Inflammatory macrophage treated with lipopolysaccharide for 4 hours (primary cell): ENCODE measurements around the gene ESYT2.
A peak's percentile ranks its signal among the peaks of the same experiment; 100 is the strongest.

Experiments used
- DNase-seq: peaks from one replicate; pipeline ENCODE4 v3.0.0-alpha.2; 2020

Gene ESYT2

GRCh38 chr7:158760445-158760764, 68.9 kb downstream of the ESYT2 start:
- no peak for DNase-seq

DNA sequence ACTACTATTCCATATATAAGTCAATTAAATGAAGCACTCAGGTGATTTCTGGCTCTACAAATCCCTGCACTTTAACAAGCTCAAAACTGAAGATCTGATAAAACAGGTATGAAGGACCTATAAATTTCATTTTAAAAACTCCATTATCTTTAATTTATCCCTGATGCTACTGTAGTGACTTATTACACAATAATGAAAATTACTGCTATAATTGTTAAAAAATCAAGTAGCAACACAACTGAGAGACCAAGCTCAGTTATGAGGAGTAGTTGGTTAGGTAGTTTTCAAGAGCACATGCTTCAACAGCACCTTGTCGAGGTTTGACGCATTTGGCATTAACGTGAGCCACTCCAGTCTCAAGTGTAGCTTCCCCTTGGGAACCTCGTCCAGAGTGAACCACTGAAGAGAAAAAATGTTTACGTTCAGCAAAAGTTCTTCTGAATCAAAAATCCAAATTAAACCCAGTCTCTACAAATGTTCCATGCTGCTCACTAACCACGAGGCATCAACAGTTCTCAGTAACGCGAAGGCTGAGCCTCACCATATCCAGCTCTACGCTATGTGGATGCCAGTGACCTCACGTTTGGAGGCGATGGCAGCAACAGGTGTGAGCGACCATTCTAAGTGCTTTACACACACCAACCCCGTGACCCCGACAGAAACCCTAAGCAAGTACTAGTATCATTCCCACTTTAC, 69.4 kb downstream of the ESYT2 start:
- DNase-seq, result no peak

GRCh38 chr7:158759245-158759614, 70.1 kb downstream of the ESYT2 start:
- no peak for DNase-seq

- DNase-seq, result no peak
Measured at GRCh38 chr7:158758586-158759244, 70.6 kb downstream of the ESYT2 start.

DNA sequence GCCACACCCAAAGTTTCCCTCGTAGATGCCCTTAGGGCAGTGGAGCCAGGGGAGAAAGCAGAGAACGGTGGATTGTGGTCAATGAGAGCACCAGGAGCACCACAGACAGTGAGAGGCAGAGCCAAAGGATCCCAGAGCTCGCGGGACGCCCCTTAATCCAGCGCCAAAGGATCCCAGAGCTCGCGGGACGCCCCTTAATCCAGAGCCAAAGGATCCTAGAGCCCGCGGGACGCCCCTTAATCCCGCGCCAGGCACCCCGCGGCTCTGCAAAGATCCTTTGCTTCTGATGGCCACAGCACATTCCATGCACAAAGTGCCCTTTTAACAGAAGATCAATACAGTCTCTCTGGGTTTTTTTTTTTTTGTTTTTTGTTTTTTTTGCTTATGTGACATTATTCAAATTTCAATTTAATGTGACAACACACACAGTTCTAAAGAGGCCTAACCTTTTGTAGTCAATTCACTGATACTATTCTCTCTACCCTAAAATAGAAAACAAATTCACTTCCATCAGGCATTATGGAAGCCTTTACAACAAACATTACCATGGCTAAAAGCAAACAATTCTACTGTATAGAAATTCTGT, 71.8 kb downstream of the ESYT2 start:
- DNase-seq, result no peak

DNA sequence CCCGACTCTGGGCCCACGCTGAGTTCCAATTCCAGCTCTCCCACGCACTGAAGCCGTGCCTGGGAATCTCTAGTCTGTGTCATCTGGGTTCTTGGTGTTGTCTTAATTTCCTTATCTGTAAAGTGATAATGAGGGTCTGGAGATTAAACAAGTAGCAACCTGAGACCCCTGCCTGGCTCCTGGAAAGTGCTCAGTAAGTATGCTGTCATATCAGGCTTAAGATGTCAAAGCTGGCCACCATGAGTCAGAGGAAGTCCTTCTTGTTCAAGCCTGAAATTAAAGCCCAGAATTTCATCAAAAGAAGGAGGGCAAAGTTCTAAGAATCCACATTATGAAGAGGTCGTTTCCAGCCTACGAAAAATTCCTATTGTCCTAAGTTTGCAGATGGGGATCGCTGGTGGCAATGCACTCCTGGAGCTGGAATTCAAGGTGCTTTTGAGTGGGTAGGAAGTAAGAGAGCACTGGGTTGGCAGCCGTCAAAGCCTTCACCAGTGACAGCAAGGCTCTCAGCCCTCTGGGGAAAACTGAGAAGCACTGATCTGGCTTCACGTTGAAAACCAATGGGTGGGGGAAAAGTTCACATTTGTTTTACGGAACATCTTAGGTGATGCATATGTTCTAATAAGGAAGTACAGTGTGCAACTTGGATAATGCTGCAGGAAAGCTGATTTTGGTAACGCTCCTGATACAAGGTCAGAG, 74.4 kb downstream of the ESYT2 start:
- DNase-seq, result no peak

DNA sequence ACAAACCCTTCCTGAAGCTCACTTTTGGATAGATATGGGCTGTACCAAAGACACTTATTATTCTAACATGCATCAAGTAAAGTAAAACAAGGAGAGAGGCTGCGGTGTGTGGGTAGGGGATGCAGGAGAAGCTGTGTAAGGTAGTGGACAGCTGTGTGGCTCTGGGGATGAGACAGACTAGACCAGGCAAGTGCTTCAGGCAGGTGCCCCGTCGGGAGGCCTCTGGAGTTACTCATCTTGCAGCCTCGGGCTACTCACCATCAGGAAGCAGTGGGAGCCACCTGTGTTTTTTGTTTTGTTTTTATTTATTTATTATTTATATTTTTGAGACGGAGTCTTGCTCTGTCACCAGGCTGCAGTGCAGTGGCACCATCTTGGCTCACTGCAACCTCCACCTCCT, 75.4 kb downstream of the ESYT2 start:
- DNase-seq, result no peak

- no peak for DNase-seq
Measured at GRCh38 chr7:158751751-158752150, 77.6 kb downstream of the ESYT2 start.

DNA sequence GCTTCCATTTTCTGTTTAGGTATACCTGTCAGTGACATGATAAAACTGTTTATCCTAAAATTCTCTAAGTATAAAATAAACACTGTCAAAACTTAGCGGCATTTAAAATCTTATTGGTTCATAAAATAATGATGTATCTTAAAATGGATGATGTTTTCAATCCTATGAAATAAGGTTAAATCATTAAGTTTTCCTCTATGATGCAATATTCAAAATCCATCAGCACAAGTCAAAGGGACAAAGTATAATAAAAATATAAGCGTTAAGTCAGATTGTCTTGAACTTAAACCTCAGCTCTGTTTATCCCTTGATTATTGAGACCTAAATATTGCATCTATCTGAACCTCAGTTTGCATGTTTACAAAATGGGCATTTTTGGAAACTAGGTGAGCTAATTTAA, 78.1 kb downstream of the ESYT2 start:
- no peak for DNase-seq

DNA sequence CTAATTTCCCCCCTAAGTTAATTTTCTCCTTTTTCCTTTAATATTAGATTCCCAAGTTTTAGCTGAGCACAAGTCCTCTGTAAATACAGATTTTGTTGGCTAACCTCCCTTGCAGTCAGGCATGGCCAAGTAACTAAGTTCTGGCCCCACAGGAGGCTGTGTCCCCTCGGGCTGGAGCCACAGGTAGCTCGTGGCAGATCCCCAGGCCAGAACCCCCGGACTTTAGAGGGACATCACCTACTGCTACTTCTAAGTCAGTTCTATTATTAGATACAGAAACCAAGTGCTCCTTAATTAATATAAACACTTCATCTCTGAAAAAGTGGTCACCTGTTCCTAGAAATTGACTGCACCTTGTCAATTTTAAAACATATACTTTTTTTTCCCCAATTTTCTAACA, 78.6 kb downstream of the ESYT2 start:
- DNase-seq, result no peak

DNA sequence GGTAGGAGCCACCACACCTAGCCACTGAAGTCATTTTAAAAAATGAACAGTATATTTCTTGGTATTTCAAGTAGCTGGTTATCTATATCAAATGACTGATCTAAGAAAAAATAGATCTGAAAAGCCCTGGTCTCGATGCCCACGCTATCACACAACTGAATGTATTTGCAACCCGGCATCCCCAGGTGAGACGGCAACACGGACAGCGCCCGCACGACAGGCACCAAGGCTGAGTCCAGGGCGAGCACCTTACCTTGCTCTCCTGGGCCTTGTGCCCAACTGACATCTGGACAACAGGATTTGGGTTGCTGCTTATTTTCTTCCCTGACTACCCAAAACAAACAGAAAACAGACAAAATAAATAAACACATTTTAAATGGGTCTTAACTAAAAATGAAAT, 79.9 kb downstream of the ESYT2 start:
- DNase-seq, result no peak

GRCh38 chr7:158748335-158748734, 81.0 kb downstream of the ESYT2 start:
- DNase-seq, result no peak

GRCh38 chr7:158747408-158747807, 81.9 kb downstream of the ESYT2 start:
- no peak for DNase-seq

DNA sequence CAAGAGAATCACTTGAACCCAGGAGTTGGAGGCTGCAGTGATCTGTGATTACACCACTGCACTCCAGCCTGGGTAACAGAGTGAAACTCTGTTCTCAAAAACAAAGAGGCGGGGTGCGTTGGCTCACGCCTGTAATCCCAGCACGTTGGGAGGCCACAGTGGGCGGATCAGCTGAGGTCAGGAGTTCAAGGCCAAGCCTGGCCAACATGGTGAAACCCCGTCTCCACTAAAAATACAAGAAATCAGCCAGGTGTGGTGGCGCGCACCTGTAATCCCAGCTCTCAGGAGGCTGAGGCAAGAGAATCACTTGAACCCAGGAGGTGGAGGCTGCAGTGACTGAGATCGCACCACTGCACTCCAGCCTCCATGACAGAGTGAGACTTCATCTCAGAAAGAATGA, 82.4 kb downstream of the ESYT2 start:
- no peak for DNase-seq

DNA sequence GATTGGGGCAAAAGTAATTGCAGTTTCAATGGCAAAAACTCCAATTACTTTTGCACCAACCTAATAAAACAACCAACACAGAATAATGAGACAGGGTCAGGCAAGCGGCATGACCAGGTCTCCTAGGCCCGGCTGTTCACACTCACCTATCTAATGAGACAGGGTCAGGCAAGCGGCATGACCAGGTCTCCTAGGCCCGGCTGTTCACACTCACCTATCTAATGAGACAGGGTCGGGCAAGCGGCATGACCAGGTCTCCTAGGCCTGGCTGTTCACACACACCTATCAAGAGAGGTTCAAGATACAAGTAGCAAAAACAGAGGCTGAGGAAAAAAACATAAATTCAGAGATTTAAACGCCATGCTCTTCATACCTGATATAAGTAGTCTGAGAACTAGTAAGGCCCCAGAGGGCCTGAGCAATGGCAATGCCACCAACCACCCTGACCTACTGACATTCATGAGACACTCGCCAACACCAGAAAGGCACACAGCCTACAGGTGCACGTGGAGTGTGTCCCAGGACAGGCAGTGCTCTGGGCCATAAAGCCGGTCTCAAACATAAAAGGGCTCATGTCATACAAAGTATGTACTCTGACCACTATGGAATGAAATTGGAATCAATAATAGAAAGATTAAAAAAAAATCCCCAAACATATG, 84.1 kb downstream of the ESYT2 start:
- DNase-seq, result no peak

GRCh38 chr7:158744070-158744469, 85.2 kb downstream of the ESYT2 start:
- no peak for DNase-seq

- no peak for DNase-seq
Measured at GRCh38 chr7:158743219-158743618, 86.1 kb downstream of the ESYT2 start.

DNA sequence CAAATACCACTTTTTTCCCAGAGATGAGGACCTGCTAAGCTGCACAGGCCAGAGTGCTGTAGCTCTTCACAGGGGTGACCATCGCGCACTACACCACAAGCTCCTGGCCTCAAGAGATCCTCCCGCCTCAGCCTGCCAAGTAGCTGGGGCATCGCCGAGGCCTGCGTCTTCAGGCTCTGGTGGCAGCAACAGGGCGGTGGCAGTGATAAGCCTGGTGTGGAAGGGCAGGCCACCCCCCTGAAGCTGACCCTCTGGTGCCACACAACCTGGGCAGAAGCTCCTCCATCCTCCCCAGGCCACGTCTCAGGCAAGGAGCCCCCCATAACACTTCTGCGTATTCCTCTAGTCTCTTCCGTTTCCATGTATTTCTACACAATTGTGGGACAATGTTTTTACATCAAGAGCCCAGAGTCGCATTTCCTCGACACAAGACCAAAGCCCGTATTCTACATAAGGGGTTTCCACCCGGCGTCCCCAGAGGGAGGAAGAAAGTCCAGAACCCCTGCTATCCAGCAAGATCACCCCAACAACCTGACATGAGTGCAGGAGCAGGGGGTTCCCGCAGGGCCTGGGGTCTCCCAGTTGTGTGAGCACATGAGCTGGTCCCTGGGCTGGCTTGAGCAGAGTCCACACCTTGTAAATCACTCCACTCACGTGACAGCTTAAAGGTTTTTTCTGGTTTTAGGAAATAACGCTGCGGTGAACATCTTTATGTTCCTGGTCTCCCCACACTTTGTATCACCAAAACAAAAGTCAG, 87.1 kb downstream of the ESYT2 start:
- no peak for DNase-seq

DNA sequence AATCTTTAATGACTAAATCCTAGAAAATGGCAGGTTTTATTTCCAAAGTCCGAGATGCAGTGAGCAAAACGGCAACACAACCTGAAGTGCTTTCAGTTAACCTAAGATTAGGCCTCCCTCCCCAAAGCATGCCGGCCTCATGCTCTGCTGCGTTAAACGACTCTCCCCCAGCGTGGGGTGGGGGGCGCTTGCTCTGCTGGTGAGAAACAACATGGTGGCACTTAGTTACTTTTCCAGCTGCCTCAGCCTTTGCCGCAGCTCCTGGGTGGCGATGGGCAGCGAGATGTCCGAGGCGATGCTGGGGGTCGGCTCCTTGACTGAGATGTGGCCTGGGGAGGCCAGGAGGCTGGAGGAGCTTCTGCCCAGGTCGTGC, 88.0 kb downstream of the ESYT2 start:
- DNase-seq, result no peak

DNA sequence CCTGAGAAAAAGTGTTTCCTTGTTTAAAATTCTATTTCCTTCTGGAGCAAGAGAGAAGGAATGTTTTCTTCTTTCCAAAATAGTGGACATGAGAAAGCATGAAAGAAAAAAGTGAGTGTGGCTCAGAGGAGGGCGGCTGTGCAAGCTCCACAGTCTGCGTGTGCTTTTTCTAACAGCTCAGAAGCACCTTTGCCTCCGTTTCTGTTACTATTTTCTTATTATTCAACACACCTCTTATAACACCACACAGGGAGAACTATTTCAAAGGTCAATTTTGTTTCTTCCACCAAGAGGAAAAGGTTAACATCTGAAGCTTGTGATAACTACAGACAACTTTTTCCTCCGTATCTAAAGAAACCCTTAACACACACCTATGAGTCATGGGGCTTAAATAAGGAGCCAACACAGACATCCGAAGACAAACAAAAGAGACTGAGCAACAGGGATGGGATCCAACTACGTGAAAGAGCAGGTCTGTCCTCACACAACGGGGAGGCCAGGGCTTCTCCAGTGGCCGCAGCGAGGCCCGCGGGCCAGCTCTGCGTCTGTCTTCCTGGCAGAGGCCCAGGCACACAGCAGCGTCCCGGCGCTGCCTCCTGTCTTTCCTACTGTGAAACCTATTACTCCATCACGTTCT, 88.5 kb downstream of the ESYT2 start:
- no peak for DNase-seq

GRCh38 chr7:158740013-158740656, 89.2 kb downstream of the ESYT2 start:
- DNase-seq, result peak; percentile 38

DNA sequence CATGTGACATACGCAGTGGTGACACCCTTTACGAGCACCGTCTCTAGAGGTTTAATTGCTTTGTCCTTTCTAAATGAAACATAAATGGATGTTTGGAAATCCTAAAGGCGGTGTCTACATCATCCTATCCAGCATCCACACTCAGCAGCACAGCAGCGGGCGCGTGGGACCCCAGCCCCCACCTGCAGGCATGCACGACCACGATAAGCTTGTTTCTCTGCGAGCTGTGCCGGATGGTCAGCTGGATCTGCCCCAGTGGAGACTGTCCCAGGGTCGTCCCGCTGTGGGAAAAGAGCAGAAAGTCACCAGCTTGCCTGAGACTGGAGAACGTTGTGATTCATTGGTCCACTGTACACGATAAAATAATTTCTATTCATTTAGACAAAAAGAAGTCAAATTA, 90.5 kb downstream of the ESYT2 start:
- no peak for DNase-seq
